Stimulated activated CD4-positive, alpha-beta T cell treated with anti-CD3 and anti-CD28 coated beads, Interleukin-1b, Interleukin-23, amount 100 ng/mL, for 48 hours (primary cell): ENCODE data around the gene PFDN1.

ENCODE experiments used
- DNase-seq: peaks from one replicate; pipeline ENCODE4 v3.0.0-alpha.2; 2020

The PFDN1 gene

GRCh38 chr5:140328036-140328764 is 25.3 kb upstream of the PFDN1 start:
- no peak for DNase-seq

DNA sequence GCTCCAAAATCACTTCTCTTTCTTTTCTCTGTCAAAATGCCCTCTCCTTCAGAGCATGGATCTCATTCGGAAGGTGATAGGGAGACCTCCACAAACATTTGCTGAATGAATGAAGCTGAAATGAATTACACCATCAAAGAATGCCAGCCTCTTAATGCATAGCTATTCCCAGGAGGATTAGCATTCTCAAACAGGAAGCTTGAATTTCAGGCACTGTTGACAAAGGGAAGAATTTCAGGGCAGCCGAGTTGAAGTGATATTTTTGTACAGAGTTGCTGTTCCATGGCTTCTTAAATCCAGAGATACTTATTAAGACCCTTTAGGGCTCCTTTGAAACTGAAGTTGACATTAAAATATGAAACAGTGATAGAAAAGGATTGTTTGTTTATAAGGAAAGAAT is 24.7 kb upstream of the PFDN1 start:
- DNase-seq, result no peak

GRCh38 chr5:140325486-140325885 is 22.6 kb upstream of the PFDN1 start:
- no peak for DNase-seq

DNA sequence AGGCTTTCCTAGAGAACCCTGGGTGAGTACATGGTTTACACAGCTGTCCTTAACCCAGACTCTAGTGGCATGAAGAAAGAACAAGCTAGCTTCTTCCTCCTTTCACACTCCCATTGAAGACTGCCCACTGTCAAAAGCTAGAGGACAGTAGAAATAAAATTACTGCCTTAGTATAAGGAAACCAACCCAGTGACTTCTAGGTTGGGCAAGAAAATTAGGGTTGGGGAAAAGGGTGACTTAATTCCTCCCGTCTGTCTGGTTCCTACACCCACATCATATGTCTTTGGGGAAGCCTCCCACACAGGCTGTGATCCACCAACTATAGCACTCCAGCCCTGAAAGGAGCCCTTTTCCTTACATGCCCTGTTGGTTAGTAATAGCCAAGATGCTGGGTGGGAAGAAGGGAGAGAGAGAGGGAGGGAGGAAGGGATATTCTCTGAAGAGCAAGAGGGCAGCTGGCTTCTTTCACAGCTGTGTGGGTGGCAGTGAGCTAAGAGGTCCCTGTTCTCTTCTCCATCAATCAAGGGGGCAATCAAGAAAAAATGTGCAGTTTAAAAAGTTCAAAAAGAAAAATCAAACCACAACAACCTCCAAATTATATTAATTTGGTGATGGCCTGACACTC is 21.8 kb upstream of the PFDN1 start:
- no peak for DNase-seq

DNA sequence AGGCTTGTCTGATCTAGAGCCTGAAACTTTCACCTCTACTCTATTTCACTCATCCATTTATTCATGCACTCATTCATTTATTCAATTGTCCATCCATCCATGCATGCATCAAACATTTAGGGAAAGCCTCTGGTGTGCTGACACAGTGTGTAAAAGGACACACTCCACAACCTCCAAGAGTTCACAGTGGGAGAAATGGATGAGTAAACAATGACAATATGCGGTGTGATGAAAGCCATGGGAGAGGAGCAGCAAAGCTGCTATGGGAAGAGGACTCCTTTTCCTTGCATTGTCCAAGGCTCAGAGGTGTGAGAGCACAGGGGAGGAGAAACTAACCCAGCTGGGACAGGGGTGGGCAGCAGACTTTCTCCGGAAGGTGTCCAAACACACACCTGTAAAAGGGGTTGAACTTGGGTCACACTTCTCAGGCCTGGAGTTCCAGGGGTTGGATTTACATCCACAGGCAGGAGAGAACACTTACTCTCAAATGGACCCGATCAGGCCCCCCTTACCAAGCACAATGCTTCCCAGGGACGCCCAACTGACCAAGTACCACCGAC is 21.2 kb upstream of the PFDN1 start:
- DNase-seq, result no peak

GRCh38 chr5:140322751-140323731 is 20.1 kb upstream of the PFDN1 start:
- no peak for DNase-seq

- no peak for DNase-seq
These were observed 18.9 kb upstream of the PFDN1 start for GRCh38 chr5:140321796-140322195.

GRCh38 chr5:140319833-140320232 is 16.9 kb upstream of the PFDN1 start:
- no peak for DNase-seq

DNA sequence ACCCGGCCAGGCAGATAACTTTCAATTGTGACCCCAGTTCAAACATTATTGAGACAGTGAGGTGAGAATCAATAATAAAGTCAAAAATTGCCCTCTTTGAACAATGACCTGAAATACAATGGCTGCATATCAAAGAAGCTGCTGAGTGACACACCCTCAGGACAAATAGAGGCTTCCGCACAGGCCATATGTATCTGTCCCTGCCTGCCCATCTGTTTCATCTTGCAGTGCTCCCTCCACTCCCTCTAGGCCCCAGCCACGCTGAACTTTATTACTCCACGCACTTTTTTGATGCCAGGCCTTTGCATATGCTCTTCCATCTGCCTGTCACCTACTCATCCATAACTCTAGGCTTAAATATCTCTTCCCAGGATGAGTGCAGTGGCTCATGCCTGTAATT is 15.9 kb upstream of the PFDN1 start:
- no peak for DNase-seq

- no peak for DNase-seq
These were observed 15.0 kb upstream of the PFDN1 start for GRCh38 chr5:140317859-140318258.

GRCh38 chr5:140312791-140313189 is 9.9 kb upstream of the PFDN1 start:
- no peak for DNase-seq

DNA sequence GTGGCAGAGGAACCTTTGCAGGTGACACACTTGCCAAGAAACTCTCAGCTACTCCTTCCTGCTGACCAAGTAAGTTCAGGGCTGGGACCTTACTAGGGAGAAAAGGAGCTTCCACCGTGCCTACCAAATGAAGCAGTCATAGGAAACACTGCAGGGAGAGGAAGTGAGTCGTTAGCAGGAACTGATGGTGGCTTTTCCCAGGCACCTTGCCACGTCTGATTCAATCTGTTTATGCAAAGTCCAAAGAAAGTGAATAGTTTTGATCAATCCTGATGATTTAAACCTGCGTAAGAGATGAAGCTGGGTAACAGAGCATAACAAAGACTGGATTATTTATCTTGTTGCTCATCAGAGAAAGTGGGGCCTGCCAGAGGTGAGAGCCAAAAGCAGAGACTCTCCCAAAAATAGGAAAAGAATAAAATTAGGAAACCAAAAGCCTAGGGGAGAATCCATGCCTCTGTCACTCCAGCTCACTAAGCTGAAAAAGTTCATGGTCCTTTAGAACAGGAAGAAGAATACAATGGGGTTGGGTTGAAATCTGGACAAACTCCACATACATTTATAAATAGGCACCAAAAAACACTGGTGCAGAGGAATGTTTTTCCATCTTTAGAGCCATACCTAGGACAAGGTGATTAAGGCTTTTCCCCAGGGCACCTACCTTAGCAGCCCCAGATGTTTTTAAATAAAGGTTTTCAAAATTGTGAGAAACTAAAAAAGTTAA is 9.3 kb upstream of the PFDN1 start:
- DNase-seq, result no peak

DNA sequence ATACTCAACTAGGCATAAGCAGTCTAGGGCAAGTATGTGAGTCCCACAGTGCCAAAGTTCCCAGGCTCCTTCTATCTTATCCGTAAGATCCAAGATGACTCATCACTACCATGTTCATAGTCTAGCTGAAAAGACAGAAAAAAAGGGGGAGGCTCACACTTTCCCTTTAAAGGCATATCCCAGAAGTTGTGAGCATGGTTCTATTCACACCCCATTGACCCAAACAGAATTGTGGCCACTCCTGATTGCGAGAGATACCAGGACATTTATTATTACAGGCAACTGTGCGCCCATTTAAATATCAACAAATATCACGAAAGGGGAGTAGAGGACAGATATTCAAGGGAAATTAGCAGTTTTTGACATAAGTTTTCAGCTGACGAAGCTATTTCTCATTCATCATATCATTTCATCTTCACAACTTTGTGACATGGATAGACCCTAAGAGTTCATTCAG is 8.1 kb upstream of the PFDN1 start:
- DNase-seq, result no peak

DNA sequence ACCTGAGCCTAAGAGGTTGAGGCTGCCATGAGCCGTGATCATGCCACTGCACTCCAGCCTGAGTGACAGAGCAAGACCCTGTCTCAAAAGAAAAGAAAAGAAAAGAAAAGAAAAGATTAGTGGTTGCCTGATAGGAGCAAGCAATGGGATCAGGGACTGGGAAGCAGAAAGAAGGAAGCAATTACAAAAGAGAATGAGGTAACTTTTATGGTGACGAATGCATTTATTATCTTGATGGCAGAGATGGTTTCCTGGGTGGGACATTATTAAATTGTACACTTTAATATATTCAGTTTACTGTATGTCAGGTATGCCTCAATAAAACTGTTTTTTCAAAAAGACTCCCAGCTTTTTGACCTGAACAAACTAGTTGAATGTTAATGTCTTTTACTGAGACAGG is 7.5 kb upstream of the PFDN1 start:
- no peak for DNase-seq

DNA sequence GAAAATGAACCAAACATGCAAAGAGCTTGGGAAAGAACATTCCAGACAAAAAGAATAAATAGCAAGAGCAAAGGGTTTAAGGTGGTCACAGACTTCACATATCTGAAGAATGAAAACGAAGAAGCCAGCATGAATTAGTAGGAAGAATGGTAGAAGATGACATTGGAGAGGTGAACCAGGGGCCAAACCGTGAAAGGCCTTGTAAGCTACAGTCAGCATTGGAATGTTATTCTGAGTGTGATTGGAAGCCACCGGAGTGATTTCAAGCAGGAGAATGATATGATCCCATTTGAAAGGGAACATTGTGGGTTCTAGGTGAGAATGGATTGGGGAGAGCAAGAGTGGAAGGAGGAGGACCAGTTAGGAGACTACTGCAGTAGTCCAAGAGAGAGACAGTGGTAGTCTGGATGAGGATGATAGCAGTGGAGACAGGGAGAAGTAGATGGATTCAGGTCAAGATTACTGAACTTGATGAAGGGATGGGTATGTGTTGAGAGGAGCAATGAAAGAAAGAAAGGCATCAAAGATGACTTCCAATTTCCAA is 6.9 kb upstream of the PFDN1 start:
- DNase-seq, result no peak

DNA sequence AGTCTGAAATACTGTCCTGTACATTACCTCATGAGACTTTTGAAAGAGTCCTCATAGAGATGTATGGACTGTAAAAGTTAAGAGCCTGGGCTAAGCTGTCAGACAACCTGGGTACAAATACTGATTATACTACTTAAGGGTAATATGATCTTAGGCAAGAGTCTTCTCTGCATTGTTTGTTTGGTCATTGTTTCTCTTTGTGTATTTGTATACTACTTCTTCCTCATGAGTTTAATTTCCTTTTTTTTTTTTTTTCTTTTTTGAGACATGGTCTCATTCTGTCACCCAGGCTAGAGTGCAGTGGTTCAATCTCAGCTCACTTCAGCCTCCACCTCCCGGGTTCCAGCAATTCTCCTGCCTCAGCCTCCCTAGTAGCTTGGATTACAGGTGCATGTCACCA is 2.6 kb upstream of the PFDN1 start:
- DNase-seq, result no peak

DNA sequence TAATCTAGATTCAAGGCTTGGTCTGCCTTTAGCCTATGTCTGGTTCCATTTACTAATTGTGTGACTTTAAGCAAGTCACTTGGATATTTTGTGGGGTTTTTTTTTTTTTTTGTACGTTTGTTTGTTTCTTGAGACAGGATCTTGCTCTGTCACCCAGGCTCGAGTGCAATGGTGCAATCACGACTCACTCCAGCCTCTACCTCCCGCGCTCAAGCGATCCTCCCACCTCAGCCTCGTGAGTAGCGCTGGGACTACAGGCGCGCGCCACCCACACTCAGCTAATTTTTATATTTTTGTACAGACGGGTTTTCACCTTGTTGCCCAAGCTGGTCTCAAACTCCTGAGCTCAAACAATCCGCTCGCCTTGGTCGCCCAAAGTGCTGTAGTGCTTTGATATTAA is 1.1 kb upstream of the PFDN1 start:
- no peak for DNase-seq

DNA sequence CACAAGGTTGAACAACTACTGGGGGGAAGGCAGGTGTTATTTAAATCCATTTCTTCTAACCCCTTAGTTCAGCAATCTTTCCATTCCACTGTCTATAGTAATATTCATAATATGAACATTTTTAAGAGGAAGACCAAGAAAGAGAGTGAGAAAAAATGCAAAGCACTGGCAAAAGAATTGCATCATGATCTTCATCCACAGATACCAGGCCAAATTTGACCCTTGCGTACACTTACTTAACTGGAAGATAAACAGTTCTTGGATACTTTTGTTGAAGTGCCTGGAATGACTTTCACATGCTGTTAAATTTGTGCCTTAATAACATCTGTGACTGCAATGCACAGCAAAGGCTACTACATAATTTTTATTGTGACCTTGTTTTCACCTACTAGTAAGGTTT is 1.8 kb downstream of the PFDN1 start:
- DNase-seq, result no peak

DNA sequence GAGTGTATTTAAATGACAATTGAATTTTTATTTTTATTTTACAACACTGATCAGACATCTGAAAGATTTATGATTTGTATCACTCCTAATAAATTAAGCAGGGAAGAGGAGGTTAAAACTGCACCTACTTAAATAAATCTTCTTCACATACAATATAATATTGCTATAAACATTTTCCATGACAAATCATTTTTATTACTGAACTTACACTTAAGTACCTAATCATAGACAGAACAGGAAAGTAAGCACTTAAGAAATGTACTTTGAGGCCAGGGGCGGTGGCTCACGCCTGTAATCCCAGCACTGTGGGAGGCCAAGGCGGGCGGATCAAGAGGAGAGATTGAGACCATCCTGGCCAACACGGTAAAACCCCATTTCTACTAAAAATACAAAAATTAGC is 3.8 kb downstream of the PFDN1 start:
- no peak for DNase-seq

DNA sequence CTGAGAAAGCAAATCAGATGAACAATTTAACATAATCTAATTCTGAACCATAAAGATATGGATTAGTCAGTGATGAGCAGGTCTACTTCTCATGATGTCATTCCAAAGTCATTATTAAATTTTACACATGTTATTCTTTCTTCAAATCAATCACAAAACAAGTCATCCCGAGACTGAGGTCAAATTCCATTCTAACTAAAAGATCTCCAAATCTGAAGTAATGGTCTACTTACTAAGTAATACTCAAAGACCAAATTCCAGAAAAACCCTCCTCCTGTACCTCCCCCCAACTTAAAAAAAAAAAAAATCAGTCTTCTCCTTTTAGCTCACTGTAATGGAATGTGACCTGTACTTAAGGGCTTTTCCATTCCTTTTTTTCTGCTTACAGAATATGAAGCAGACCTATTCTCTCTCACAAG is 4.7 kb downstream of the PFDN1 start:
- DNase-seq, result no peak

GRCh38 chr5:140297283-140297682 is 5.6 kb downstream of the PFDN1 start:
- DNase-seq, result no peak

DNA sequence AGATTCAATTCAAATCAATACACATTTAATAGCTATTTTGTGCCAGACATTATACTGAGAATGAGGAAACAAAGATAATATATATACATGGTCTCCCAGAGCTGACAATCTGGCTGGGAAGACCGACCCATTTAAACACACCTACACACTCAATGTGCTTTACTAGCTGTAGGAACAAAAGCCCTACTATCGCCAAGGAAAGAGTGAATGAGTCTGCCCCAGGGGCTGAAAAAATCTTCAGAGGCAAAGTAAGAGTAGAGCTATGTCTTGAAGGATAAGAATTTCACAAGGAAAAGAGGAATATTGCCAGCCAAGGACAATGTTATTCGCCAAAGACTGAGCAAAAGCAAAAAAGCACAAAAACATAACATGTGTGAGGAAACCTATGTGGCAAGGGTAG is 6.6 kb downstream of the PFDN1 start:
- no peak for DNase-seq
